ENCODE data around the gene TCEA2. TPM values are rescaled to one million over a fixed set of nuclear protein-coding genes. Genes with fewer than 3 reads are reported as not detected.

TCEA2 gene
- total and polyA plus RNA-seq, 2 of the 13 experiments (the other 11 are each of a cell fraction or from before 2014, with no cell fraction given), result 28.1 to 33.7 TPM

DNA sequence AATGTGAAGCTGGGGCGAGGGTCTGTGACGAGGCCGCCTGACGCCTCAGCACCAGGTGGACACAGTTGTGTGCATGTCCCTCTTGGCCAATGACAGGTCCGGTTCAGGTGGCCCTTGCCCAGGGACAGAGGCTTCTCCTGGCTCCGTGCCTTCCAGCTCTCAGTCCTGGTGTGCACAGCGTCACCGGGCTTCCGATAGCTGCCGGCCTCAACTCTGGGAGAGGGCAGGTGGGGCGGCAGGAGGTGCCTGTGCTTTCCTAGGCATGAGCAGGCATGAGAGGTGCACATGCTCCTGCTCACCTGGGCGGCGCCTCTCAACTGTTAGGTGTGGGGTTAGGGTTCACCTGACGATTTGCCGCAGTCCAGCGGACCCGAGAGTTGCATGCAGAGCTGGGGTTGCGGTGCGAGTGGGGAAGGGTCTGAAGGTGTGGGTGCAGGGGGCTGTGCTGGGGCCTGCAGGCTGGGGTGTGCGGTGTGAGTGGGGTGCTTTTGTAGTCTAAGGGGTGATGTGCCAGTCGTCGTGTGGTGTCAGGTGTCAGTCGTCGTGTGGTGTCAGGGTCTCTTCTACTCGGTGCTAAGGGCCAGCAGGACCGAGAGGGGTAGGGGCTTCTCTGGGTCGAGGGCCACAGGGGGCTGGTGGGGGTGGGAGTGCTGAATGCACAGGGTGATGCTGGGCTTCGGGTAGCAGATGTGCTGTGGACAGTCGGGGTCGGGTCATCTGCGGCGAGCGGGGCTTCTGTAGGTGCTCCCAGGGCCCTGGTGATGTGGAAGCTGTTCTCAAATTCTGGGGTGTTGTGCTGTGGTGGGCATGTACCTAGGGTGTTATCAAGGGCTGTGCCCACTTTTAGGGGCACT is 9.8 kb upstream of the TCEA2 start (continued):
- TF ChIP-seq PHF8 (CRISPR knock-in tag; IDR thresholded peaks at IDR 0.05), result no peak
- TF ChIP-seq HOXD1 (CRISPR knock-in tag; IDR thresholded peaks at IDR 0.05), result no peak; the same call in 1 of the 2 replicates
- TF ChIP-seq BHLHE40 (IDR thresholded peaks at IDR 0.05; ENCODE audit: low read length), result peak; percentile 34; the same call in 1 of the 2 replicates
- TF ChIP-seq, protein P1, sequence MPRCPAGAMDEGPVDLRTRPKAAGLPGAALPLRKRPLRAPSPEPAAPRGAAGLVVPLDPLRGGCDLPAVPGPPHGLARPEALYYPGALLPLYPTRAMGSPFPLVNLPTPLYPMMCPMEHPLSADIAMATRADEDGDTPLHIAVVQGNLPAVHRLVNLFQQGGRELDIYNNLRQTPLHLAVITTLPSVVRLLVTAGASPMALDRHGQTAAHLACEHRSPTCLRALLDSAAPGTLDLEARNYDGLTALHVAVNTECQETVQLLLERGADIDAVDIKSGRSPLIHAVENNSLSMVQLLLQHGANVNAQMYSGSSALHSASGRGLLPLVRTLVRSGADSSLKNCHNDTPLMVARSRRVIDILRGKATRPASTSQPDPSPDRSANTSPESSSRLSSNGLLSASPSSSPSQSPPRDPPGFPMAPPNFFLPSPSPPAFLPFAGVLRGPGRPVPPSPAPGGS (CRISPR knock-in tag; IDR thresholded peaks at IDR 0.05), result no peak
- TF ChIP-seq YY1 (IDR thresholded peaks at IDR 0.05; ENCODE audit: insufficient read depth, insufficient replicate concordance, low read depth, low read length), result no peak
- TF ChIP-seq, protein P2, sequence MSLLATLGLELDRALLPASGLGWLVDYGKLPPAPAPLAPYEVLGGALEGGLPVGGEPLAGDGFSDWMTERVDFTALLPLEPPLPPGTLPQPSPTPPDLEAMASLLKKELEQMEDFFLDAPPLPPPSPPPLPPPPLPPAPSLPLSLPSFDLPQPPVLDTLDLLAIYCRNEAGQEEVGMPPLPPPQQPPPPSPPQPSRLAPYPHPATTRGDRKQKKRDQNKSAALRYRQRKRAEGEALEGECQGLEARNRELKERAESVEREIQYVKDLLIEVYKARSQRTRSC (CRISPR knock-in tag; IDR thresholded peaks at IDR 0.05; ENCODE audit: low read depth), result no peak
- 0 out of 2 replicates have a peak, but pooled peaks have one; percentile 46 for TF ChIP-seq REL (CRISPR knock-in tag; conservative IDR thresholded peaks at IDR 0.05)
- TF ChIP-seq ZNF607 (CRISPR knock-in tag; IDR thresholded peaks at IDR 0.05; ENCODE audit: borderline replicate concordance), result no peak
- no peak for TF ChIP-seq ZNF564 (CRISPR knock-in tag; IDR thresholded peaks at IDR 0.05)
- TF ChIP-seq ZFP1 (CRISPR knock-in tag; IDR thresholded peaks at IDR 0.05), result no peak
- TF ChIP-seq ZNF326 (CRISPR knock-in tag; IDR thresholded peaks at IDR 0.05; ENCODE audit: borderline replicate concordance), result peak; percentile 50; the same call in 1 of the 2 replicates
- TF ChIP-seq SSRP1 (CRISPR knock-in tag; IDR thresholded peaks at IDR 0.05), result peak; percentile 49; the same call in 1 of the 2 replicates
- TF ChIP-seq NFRKB (IDR thresholded peaks at IDR 0.05), result no peak
- TF ChIP-seq HNF4A (CRISPR knock-in tag; IDR thresholded peaks at IDR 0.05), result peak; percentile 71; the same call in 1 of the 2 replicates
- TF ChIP-seq GATAD1 (CRISPR knock-in tag; IDR thresholded peaks at IDR 0.05), result peak; percentile 32; the same call in 1 of the 2 replicates
- peak; percentile 56 for TF ChIP-seq HIVEP1 (CRISPR knock-in tag; IDR thresholded peaks at IDR 0.05)
- no peak for TF ChIP-seq TGIF2 (CRISPR knock-in tag; IDR thresholded peaks at IDR 0.05)
- no peak; the same call in 1 of the 2 replicates for TF ChIP-seq AHR (CRISPR knock-in tag; IDR thresholded peaks at IDR 0.05)
- no peak for TF ChIP-seq ONECUT2 (CRISPR knock-in tag; IDR thresholded peaks at IDR 0.05)
- no peak for TF ChIP-seq ZNF136 (CRISPR knock-in tag; IDR thresholded peaks at IDR 0.05; ENCODE audit: low read depth)
- TF ChIP-seq ZNF652 (CRISPR knock-in tag; IDR thresholded peaks at IDR 0.05; ENCODE audit: borderline replicate concordance, low read depth), result no peak
- TF ChIP-seq KLF9 (CRISPR knock-in tag; IDR thresholded peaks at IDR 0.05; ENCODE audit: low read depth), result no peak
- no peak; the same call in 1 of the 2 replicates for TF ChIP-seq GPN1 (CRISPR knock-in tag; IDR thresholded peaks at IDR 0.05; ENCODE audit: borderline replicate concordance)
- TF ChIP-seq, protein P3, sequence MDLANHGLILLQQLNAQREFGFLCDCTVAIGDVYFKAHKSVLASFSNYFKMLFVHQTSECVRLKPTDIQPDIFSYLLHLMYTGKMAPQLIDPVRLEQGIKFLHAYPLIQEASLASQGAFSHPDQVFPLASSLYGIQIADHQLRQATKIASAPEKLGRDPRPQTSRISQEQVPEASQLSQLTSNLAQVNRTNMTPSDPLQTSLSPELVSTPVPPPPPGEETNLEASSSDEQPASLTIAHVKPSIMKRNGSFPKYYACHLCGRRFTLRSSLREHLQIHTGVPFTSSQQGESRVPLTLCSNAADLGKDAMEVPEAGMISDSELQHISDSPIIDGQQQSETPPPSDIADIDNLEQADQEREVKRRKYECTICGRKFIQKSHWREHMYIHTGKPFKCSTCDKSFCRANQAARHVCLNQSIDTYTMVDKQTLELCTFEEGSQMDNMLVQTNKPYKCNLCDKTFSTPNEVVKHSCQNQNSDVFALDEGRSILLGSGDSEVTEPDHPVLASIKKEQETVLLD (CRISPR knock-in tag; IDR thresholded peaks at IDR 0.05; ENCODE audit: low read depth), result 0 out of 2 replicates have a peak, but pooled peaks have one; percentile 59
- TF ChIP-seq ATF7-NPFF (CRISPR knock-in tag; IDR thresholded peaks at IDR 0.05; ENCODE audit: low read depth), result peak; percentile 74; the same call in 1 of the 2 replicates
- TF ChIP-seq JUNB (CRISPR knock-in tag; IDR thresholded peaks at IDR 0.05; ENCODE audit: borderline replicate concordance), result no peak; the same call in 1 of the 2 replicates
- TF ChIP-seq NR2F2 (IDR thresholded peaks at IDR 0.05; ENCODE audit: borderline replicate concordance, low read depth), result no peak
- TF ChIP-seq ZNF468 (CRISPR knock-in tag; IDR thresholded peaks at IDR 0.05), result peak; percentile 92; the same call in 1 of the 2 replicates
- 0 out of 2 replicates have a peak, but pooled peaks have one; percentile 45 for TF ChIP-seq REPIN1 (CRISPR knock-in tag; IDR thresholded peaks at IDR 0.05; ENCODE audit: borderline replicate concordance, low read depth)
